ENCODE data around the gene CCNA1. TPM values are rescaled to one million over a fixed set of nuclear protein-coding genes. Genes with fewer than 3 reads are reported as not detected.

The CCNA1 gene
- polyA plus RNA-seq, 12 donors = 0.51 to 1.1 (median 0.67) TPM; not detected in 2

DNA sequence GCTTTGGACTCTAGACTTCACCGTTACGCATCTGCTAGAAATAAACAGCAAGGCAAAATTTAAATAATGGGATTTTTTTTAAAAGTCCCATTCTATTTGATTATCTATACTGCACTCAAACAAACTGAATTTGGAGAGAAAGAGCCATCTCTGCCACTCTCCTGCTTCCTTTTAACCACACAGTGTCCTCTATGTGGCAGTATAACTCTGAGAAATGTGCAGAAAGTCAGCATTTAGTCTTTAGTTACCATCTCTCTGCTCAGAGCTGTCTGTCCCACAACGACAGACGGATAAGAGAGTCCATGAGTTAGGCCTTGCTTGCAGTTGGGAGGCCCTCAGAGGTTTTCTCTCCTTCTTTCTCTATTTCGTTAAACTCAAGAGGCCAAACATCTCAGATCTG is 21.2 kb downstream of the CCNA1 start:
- DNase-seq = peak; percentile 27

GRCh38 chr13:36454121-36454520 is 21.8 kb downstream of the CCNA1 start:
- no peak for DNase-seq

GRCh38 chr13:36454987-36455386 is 22.7 kb downstream of the CCNA1 start:
- no peak for DNase-seq

DNA sequence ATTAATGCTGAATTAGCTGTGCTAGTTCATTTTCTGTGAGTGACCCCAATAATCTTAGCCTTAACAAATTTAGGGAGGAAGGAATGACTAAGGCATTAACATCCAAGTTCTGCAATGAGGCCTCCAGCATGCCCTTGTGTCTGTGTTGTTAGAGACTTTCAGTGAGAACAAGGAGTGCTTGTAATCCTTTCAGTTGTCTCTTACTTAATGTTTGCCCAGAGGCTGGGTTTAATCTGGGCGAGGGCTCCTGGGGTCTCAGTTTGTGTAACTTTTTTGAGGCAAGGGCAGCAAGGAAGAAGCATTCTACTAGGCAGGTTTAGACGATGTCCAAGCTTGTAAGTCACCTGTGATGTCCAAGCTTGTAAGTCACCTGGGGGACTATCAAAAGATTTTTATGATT is 24.3 kb downstream of the CCNA1 start:
- DNase-seq = no peak

DNA sequence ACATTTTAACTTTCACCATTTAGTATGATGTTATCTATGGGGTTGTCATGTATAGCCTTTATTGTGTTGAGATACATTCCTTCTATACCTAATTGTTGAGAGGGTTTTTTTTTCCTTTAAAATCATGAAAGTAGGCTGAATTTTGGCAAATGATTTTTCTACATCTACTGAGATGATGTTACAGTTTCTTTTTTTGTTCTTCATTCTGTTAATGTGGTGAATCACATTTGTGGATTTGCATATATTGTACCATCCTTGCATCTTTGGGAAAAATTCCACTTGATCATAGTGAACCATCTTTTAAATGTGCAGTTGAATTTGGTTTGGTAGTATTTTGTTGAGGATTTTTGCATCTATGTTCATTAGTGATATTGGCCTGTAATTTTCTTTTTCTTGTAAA is 29.2 kb downstream of the CCNA1 start:
- DNase-seq = no peak

DNA sequence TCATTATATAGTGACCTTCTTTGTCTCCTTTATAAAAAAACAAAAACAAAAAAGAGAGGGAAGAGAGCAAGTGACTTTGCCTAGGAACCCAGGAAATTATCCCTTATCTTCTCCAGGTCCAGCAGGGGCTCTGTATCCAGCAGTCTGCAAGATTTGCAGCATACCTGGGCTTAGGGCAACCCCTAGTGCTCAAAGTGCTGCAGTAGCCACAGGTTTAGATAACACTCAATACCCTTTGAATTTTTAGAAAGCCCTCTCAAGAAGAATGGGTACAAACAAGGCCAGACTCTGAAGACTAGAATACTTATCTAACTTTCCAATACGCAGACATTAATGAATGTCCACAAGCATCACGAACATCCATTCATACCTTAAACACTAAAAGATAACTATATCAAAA is 43.2 kb downstream of the CCNA1 start:
- DNase-seq = no peak

- no peak for DNase-seq
Observed at GRCh38 chr13:36476661-36477060, 44.4 kb downstream of the CCNA1 start.

DNA sequence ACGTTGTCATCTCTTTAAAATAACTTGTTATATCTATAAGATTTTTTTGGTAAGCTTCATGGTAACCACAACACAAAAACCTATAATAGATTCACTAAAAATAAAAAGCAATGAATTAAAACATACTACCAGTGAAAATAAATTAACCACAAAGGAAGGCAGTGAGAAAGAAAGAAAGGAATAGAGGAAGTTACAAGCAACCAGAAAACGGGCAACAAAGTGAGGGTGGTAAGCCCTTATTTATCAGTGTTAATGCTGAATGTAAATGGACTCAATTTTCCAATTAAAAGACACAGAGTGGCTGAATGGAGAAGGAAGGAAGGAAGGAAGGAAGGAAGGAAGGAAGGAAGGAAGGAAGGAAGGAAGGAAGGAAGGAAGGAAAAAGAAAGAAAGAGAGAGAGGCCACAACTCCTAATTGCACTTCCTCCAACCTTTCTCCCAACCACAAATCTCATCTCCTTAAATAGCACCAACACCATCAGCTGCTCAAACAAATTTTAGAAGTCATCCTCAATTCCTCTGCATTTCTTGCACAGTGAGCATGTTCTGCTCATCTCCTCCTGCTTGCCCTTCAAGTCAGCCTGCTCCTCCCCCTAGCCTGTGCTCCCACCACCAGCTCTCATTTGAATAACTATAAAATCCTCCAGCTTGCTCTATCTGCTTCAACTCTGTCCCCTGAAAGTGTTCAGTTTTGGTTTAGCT is 48.6 kb downstream of the CCNA1 start:
- DNase-seq = no peak

DNA sequence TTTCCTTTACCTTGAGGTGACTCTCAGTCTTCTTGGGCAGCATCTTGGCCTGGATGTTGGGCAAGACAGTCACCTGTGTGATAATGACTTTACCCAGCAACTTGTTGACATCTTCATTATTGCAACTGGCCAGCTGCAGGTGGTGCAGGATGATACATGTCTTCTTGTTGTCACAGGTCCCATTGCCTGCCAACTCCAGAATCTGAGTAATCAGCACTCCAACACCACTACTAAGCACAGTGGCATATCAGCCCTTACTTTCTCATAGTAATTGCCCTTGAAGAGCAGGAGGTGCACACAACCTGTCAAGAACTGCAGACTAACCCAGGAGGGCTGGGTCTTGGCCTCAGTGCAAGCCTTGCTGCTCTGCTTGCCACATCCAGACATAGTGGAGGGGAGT is 57.8 kb downstream of the CCNA1 start:
- no peak for DNase-seq

Other genes with a start within 250 kb of the CCNA1 start
- 1 to 10 TPM in 10 of 12 donors, not detected in 2; 2.4 to 5.7 (median 3.7) TPM for gene SOHLH2, start 217.9 kb upstream of the CCNA1 start, polyA plus RNA-seq (ENCODE audit: insufficient read length in 12 of 12)
- gene CCDC169, start 134.7 kb upstream of the CCNA1 start, polyA plus RNA-seq (ENCODE audit: insufficient read length in 12 of 12) = 1 to 10 TPM in 10 of 12 donors, not detected in 2; 1.7 to 5.3 (median 3.5) TPM
- gene SPART, start 86.1 kb upstream of the CCNA1 start, polyA plus RNA-seq (ENCODE audit: insufficient read length in 12 of 12) = 100 to 1,000 TPM in 1 of 12 donors, 10 to 100 TPM in 10, not detected in 1; 41.4 to 141 (median 74.1) TPM
- gene SERTM1, start 241.5 kb downstream of the CCNA1 start, polyA plus RNA-seq (ENCODE audit: insufficient read length in 12 of 12) = 1 to 10 TPM in 1 of 12 donors, under 1 TPM in 9, not detected in 2; 0.16 to 1.3 (median 0.37) TPM

All from muscle of arm (tissue), 12 donors.